ENCODE results near the gene MAPK13.
A peak's percentile ranks its signal among the peaks of the same experiment; 100 is the strongest.

The MAPK13 gene

DNA sequence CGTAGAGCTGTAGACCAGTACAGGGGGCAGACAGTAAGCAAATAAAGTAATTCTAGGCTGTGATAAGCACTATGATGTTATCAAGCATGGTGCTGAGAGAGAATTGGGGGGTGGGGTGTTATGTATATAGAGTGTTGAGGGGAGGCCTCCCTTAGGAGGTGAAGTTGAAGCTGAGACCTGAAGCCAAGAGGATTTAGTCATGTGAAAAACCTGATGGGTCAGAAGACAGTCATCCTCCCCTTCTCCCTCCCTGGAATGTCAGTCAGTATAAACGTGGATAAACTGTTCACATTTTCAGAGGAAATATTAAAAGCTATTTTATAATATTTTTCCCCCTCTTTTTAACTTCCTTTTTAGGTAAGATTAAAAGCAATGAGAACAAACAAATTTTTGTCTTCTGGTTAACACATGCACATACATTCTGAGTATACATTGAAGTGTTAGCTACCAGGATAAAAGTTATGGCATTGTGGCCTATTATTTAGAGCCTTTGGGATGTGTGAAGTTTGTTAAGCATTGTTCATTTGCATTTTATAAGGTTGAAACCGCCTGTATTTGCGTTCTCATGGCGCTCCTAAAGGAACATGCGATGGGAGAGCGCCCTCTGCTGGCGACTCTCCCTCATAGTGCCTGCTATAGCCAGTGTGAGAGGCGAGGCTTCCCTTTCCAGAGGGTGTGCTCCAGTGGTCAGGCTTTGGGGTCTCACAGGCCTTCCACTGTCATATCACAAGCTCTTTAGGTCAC lies 35.4 kb upstream of the MAPK13 start:
- no peaks in the 10 kb centered on the region for H3K79me2 ChIP-seq (ENCODE audit: control insufficient read depth, insufficient read depth, low read length)
- H3K23ac ChIP-seq (ENCODE audit: low read length) = no peak overlapping the region
- no peak overlapping the region for H4K5ac ChIP-seq (ENCODE audit: low read length)
- H3K18ac ChIP-seq (ENCODE audit: low read length) = no peak overlapping the region
- no peak overlapping the region for H3K4me3 ChIP-seq (ENCODE audit: low read length)
- H3K79me1 ChIP-seq (ENCODE audit: low read length) = no peaks in the 10 kb centered on the region
- H3K4ac ChIP-seq (ENCODE audit: low read depth, low read length) = no peak overlapping the region
- no peak overlapping the region for H3K27ac ChIP-seq (ENCODE audit: low read depth, low read length)
- H3K27me3 ChIP-seq (ENCODE audit: insufficient read depth, low read length, poor library complexity) = no peaks in the 10 kb centered on the region
- DNase-seq = peak; percentile 74
- no peak overlapping the region for H3K56ac ChIP-seq (ENCODE audit: low read length)
- H2BK5ac ChIP-seq (ENCODE audit: low read length) = no peak overlapping the region
- no peak overlapping the region for H2BK15ac ChIP-seq (replicated peaks; ENCODE audit: low read depth)
- no peaks in the 10 kb centered on the region for H3K36me3 ChIP-seq (ENCODE audit: control insufficient read depth, insufficient read depth, low read length)
- H4K8ac ChIP-seq (ENCODE audit: low read depth, low read length) = no peak overlapping the region
- no peak overlapping the region for H3K4me2 ChIP-seq (ENCODE audit: low read length)
- H3K9ac ChIP-seq (ENCODE audit: low read length) = peak overlapping the region; percentile 22
- H3K4me1 ChIP-seq (ENCODE audit: control insufficient read depth, low read depth, low read length) = peaks cover 5% of the 10 kb centered on the region
- H2AK5ac ChIP-seq (ENCODE audit: low read length) = no peak overlapping the region
- no CpG with 5 or more reads among the region's 9 CpGs for WGBS (ENCODE audit: extremely low coverage, insufficient coverage, low lambda C conversion rate)
- no peak overlapping the region for H2BK120ac ChIP-seq (ENCODE audit: low read depth, low read length)

DNA sequence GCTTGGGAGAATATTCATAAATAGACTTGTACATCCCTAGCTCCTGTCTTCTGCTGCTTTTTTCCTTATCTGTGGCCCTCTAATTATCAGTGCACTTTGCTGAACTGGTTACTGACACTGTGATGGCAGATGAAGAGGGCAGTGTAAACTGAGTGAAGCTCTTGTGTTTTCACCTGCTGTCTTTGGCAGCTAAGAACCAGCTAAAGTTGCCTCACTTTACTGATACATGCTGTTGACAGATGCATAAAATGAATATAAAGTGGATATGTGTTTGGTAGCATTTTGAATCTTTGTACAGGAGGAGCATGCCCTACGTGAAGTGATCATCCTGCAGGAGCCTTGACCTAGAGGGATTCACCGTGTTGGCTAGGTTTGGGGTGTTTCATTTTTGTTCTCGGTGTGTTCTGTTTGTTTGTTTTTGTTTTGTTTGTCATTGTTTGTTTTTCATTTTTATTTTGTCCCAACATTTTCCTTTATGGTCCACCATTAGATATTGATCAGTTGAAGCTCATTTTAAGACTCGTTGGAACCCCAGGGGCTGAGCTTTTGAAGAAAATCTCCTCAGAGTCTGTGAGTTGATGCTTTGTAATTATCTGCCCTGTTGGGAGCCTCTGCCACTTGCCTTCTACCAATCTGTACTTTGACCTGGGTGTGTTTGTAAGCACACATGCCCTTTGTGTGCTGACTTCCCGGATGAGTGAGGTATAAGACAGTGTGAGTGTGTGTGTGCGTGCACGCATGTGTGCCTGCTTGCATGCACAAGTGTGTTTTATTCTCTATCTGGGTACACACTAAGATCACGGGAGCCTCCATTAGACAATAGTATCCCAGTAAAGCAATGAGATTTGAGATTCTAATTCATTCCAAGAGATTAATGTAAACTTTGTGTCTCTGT lies 34.6 kb upstream of the MAPK13 start:
- no peak overlapping the region for H2BK120ac ChIP-seq (ENCODE audit: low read depth, low read length)
- no peak overlapping the region for H3K4me3 ChIP-seq (ENCODE audit: low read length)
- H2AK5ac ChIP-seq (ENCODE audit: low read length) = no peak overlapping the region
- no peak for DNase-seq
- H2BK15ac ChIP-seq (replicated peaks; ENCODE audit: low read depth) = no peak overlapping the region
- no peak overlapping the region for H3K27ac ChIP-seq (ENCODE audit: low read depth, low read length)
- no peaks in the 10 kb centered on the region for H3K79me1 ChIP-seq (ENCODE audit: low read length)
- H3K4me1 ChIP-seq (ENCODE audit: control insufficient read depth, low read depth, low read length) = peaks cover 8% of the 10 kb centered on the region
- H3K36me3 ChIP-seq (ENCODE audit: control insufficient read depth, insufficient read depth, low read length) = peaks cover 2% of the 10 kb centered on the region
- H2BK5ac ChIP-seq (ENCODE audit: low read length) = no peak overlapping the region
- H3K27me3 ChIP-seq (ENCODE audit: insufficient read depth, low read length, poor library complexity) = no peaks in the 10 kb centered on the region
- H3K4ac ChIP-seq (ENCODE audit: low read depth, low read length) = no peak overlapping the region
- no peak overlapping the region for H4K8ac ChIP-seq (ENCODE audit: low read depth, low read length)
- H3K79me2 ChIP-seq (ENCODE audit: control insufficient read depth, insufficient read depth, low read length) = no peaks in the 10 kb centered on the region
- H3K56ac ChIP-seq (ENCODE audit: low read length) = no peak overlapping the region
- no peak overlapping the region for H3K4me2 ChIP-seq (ENCODE audit: low read length)
- H3K9ac ChIP-seq (ENCODE audit: low read length) = no peak overlapping the region
- WGBS (ENCODE audit: extremely low coverage, insufficient coverage, low lambda C conversion rate) = no CpG with 5 or more reads among the region's 8 CpGs
- H4K5ac ChIP-seq (ENCODE audit: low read length) = no peak overlapping the region
- no peak overlapping the region for H3K23ac ChIP-seq (ENCODE audit: low read length)
- no peak overlapping the region for H3K18ac ChIP-seq (ENCODE audit: low read length)

DNA sequence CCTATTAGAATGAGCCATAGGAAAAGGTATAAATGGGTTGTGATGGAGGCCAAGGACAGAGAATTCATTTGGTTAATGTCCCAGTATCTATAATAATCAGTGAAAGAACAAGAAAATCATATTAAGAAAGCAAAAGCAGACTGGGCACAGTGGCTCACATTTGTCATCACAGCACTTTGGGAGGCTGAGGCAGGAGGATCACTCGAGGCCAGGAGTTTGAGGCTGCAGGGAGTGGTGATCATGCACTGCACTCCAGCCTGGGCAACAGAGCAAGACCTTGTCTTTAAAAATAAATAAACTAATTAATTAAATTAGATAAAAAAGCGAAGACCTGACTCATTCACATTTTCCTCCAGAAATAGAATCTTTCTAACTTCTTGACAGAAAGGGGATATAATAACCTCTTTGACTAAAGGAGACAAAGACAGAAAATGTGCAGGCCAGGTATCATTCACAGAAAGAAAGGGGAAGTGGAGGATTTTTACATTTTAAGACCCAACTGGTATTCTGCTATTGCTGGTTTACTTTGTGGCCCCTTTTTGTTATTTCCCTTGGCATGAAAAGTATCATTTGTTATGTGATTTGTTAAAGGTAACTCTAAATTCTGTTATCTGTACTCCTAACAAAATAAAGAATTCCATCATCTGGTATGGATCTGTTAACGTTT lies 31.9 kb upstream of the MAPK13 start:
- no peak overlapping the region for H4K8ac ChIP-seq (ENCODE audit: low read depth, low read length)
- no peak overlapping the region for H4K5ac ChIP-seq (ENCODE audit: low read length)
- H3K27me3 ChIP-seq (ENCODE audit: insufficient read depth, low read length, poor library complexity) = no peaks in the 10 kb centered on the region
- H2BK15ac ChIP-seq (replicated peaks; ENCODE audit: low read depth) = no peak overlapping the region
- H3K23ac ChIP-seq (ENCODE audit: low read length) = no peak overlapping the region
- no peak overlapping the region for H3K27ac ChIP-seq (ENCODE audit: low read depth, low read length)
- H3K18ac ChIP-seq (ENCODE audit: low read length) = no peak overlapping the region
- no peak for DNase-seq
- H2AK5ac ChIP-seq (ENCODE audit: low read length) = no peak overlapping the region
- no peak overlapping the region for H2BK5ac ChIP-seq (ENCODE audit: low read length)
- no peak overlapping the region for H3K4ac ChIP-seq (ENCODE audit: low read depth, low read length)
- H3K4me2 ChIP-seq (ENCODE audit: low read length) = no peak overlapping the region
- H3K79me1 ChIP-seq (ENCODE audit: low read length) = no peaks in the 10 kb centered on the region
- no peaks in the 10 kb centered on the region for H3K79me2 ChIP-seq (ENCODE audit: control insufficient read depth, insufficient read depth, low read length)
- H3K56ac ChIP-seq (ENCODE audit: low read length) = no peak overlapping the region
- WGBS (ENCODE audit: extremely low coverage, insufficient coverage, low lambda C conversion rate) = no CpG with 5 or more reads among the region's 3 CpGs
- H3K4me1 ChIP-seq (ENCODE audit: control insufficient read depth, low read depth, low read length) = peaks cover 8% of the 10 kb centered on the region
- no peak overlapping the region for H3K4me3 ChIP-seq (ENCODE audit: low read length)
- no peak overlapping the region for H2BK120ac ChIP-seq (ENCODE audit: low read depth, low read length)
- H3K36me3 ChIP-seq (ENCODE audit: control insufficient read depth, insufficient read depth, low read length) = peaks cover 2% of the 10 kb centered on the region
- H3K9ac ChIP-seq (ENCODE audit: low read length) = no peak overlapping the region

DNA sequence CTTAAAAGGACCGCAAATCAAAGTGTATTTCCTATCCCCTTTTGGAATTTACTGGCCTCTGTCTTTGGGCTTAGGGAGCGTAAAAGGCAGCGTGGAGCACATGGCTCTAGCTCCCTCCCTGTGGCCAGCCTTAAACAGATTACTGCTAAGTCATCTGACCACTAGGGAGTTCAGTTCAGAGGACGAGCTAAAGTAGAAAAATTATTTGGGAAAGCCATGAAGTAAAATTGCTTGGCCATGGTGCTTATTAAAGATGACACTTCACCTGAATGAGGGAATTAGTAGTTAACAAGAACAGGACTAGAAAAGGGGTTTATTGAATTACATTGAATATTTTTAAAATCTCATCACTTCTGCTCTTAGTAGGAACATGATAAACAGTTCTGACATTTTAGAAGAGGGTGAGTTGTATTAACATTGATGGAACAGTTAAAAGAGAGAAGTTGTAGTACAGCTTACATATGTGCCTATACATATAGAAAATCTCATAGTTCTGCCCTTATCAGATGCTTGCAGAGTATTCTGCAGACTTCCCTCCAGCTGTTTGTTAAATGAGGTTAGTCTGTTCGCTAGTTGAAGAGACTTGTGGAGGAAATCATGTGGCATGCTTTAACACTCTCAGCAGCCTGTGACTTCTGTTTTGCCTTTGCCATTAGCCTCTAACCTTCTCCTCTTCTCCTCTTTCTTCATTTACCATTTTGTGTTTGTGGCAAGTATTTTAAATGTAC lies 31.2 kb upstream of the MAPK13 start:
- peaks cover 8% of the 10 kb centered on the region for H3K4me1 ChIP-seq (ENCODE audit: control insufficient read depth, low read depth, low read length)
- no peak overlapping the region for H3K23ac ChIP-seq (ENCODE audit: low read length)
- H4K5ac ChIP-seq (ENCODE audit: low read length) = no peak overlapping the region
- no CpG with 5 or more reads among the region's 5 CpGs for WGBS (ENCODE audit: extremely low coverage, insufficient coverage, low lambda C conversion rate)
- H2BK15ac ChIP-seq (replicated peaks; ENCODE audit: low read depth) = no peak overlapping the region
- H3K27ac ChIP-seq (ENCODE audit: low read depth, low read length) = no peak overlapping the region
- no peak overlapping the region for H3K4me3 ChIP-seq (ENCODE audit: low read length)
- H2BK5ac ChIP-seq (ENCODE audit: low read length) = no peak overlapping the region
- H3K4me2 ChIP-seq (ENCODE audit: low read length) = no peak overlapping the region
- DNase-seq = peak; percentile 77
- peaks cover 4% of the 10 kb centered on the region for H3K36me3 ChIP-seq (ENCODE audit: control insufficient read depth, insufficient read depth, low read length)
- H3K79me1 ChIP-seq (ENCODE audit: low read length) = no peaks in the 10 kb centered on the region
- H3K4ac ChIP-seq (ENCODE audit: low read depth, low read length) = no peak overlapping the region
- no peak overlapping the region for H3K56ac ChIP-seq (ENCODE audit: low read length)
- no peaks in the 10 kb centered on the region for H3K79me2 ChIP-seq (ENCODE audit: control insufficient read depth, insufficient read depth, low read length)
- H4K8ac ChIP-seq (ENCODE audit: low read depth, low read length) = no peak overlapping the region
- no peak overlapping the region for H2AK5ac ChIP-seq (ENCODE audit: low read length)
- H3K9ac ChIP-seq (ENCODE audit: low read length) = no peak overlapping the region
- no peak overlapping the region for H2BK120ac ChIP-seq (ENCODE audit: low read depth, low read length)
- H3K18ac ChIP-seq (ENCODE audit: low read length) = no peak overlapping the region
- no peaks in the 10 kb centered on the region for H3K27me3 ChIP-seq (ENCODE audit: insufficient read depth, low read length, poor library complexity)

DNA sequence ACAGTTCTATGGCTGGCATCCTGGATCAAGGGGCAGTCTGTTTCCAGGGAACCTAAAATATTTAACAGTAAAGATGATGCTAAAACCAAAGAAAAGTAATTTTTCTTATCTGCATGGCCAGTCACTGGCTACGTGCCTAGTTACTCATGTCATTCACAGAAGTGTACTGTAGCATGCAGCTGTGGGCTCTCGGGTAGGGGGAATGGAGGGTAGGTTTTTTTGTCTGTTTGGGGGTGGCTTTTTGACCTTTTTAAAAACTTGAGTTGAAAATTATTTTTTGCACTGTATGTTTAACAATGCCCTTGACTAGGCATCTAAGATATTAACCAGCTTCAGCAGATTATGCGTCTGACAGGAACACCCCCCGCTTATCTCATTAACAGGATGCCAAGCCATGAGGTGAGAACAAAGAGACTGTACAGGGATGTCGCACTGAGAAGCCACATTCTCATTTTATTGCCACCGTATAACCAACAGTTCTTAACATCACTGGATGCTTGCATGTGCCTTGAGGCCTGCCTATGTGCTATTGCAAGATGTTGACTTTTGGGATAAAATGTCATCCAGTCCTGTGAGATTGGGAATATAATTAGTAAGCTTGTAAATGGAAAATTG lies 30.3 kb upstream of the MAPK13 start:
- Histone ChIP-seq H3K4ac (ENCODE audit: low read depth, low read length) (no peak overlapping the region), H3K9ac (ENCODE audit: low read length) (no peak overlapping the region), H2BK5ac (ENCODE audit: low read length) (no peak overlapping the region), H2AK5ac (ENCODE audit: low read length) (no peak overlapping the region), H3K56ac (ENCODE audit: low read length) (no peak overlapping the region), H3K4me2 (ENCODE audit: low read length) (no peak overlapping the region), H3K27me3 (ENCODE audit: insufficient read depth, low read length, poor library complexity) (no peaks in the 10 kb centered on the region), H4K5ac (ENCODE audit: low read length) (no peak overlapping the region), H3K79me1 (ENCODE audit: low read length) (no peaks in the 10 kb centered on the region), H3K4me3 (ENCODE audit: low read length) (no peak overlapping the region), H2BK15ac (replicated peaks; ENCODE audit: low read depth) (no peak overlapping the region), H4K8ac (ENCODE audit: low read depth, low read length) (no peak overlapping the region), H3K4me1 (ENCODE audit: control insufficient read depth, low read depth, low read length) (peaks cover 5% of the 10 kb centered on the region), H3K36me3 (ENCODE audit: control insufficient read depth, insufficient read depth, low read length) (peaks cover 4% of the 10 kb centered on the region), H2BK120ac (ENCODE audit: low read depth, low read length) (no peak overlapping the region), H3K23ac (ENCODE audit: low read length) (no peak overlapping the region), H3K27ac (ENCODE audit: low read depth, low read length) (no peak overlapping the region), H3K79me2 (ENCODE audit: control insufficient read depth, insufficient read depth, low read length) (no peaks in the 10 kb centered on the region), H3K18ac (ENCODE audit: low read length) (no peak overlapping the region)
- DNase-seq = no peak
- WGBS (ENCODE audit: extremely low coverage, insufficient coverage, low lambda C conversion rate) = no CpG with 5 or more reads among the region's 6 CpGs
